Right lung (tissue), 10 donors: ENCODE measurements around the gene RFX1. TPM values are rescaled to one million over a fixed set of nuclear protein-coding genes. Genes with fewer than 3 reads are reported as not detected.
"Not testable (repeated sequence)": the region's sequence is repeated elsewhere in the genome, so short reads cannot be mapped to it uniquely, and the experiment has no call there.

Experiments
- DNase-seq, 2 donors: peaks; one replicate each; pipeline ENCODE4 v3.0.0-alpha.2; 2013
- long read RNA-seq, 8 donors: transcript quantifications; one replicate each; lab custom pipeline, GENCODE V29; 2026
- polyA plus RNA-seq, 5 donors: library from polyadenylated mRNA; unstranded; fragments of 120-200 nt; gene quantifications; one replicate each; pipeline versions ENCODE4 v1.2.1 to v1.2.3, GENCODE V29; 2013; ENCODE audit warnings: inconsistent platforms in 1 of 5, low replicate concordance in 1 of 5; ENCODE audit not compliant: insufficient read length in 5 of 5, insufficient read depth in 1 of 5

RFX1 gene
- 10 to 100 TPM in 3 of 5 donors, 1 to 10 TPM in 2; 7.4 to 15.1 (median 10.7) TPM for polyA plus RNA-seq
- long read RNA-seq, donor 1, partial matches to known transcripts: 20 of 22 reads
- long read RNA-seq, donor 1, other reads (novel, unspliced or antisense): 0 of 22 reads
- long read RNA-seq, donor 2: 0 reads
- long read RNA-seq, donor 3, partial matches to known transcripts: 5 of 5 reads
- long read RNA-seq, donor 3, other reads (novel, unspliced or antisense): 0 of 5 reads
- long read RNA-seq, donor 4: 0 reads
- long read RNA-seq, donor 5, partial matches to known transcripts: 0 of 1 reads
- long read RNA-seq, donor 5, other reads (novel, unspliced or antisense): 0 of 1 reads
- long read RNA-seq, donor 6, partial matches to known transcripts: 0 of 2 reads
- long read RNA-seq, donor 6, other reads (novel, unspliced or antisense): 0 of 2 reads
- long read RNA-seq, donor 7, full-length matches to known transcripts: 2 of 2 reads
- long read RNA-seq, donor 7, partial matches to known transcripts: 0 of 2 reads
- long read RNA-seq, donor 7, other reads (novel, unspliced or antisense): 0 of 2 reads
- long read RNA-seq, donor 8, partial matches to known transcripts: 0 of 1 reads
- long read RNA-seq, donor 8, other reads (novel, unspliced or antisense): 0 of 1 reads

DNA sequence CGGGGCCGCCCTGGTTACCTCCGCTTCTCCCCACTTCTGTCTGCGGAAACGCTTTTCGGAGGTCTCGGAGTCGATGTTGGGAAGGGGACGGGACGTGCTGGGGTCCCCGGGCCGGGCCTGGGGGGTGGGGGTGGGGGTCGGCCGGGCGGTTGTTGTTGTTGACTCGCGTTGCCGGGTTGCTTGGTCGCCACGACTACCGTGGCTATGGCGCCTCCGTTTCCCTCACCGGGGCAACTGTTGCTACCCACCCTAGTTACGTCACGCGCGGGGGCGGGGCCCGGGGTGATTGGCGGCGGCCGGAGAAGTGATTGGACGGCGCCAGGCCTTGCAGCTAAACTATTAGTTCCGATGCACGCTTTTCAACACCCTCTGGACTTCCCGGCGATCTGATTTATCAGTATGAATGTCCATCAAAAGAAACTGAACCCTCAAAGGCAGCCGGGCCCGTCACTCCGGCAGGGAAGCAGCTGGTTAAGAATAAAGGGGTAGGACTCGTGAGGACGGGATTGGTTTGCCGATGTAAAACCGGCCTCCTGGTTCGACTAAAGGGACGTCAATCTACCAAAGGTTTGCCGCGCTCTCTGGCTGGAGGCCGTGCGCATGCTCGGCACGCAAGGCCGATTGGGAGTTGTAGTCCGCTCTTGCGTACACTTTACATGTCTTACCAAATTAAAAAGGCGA, at the start of gene RFX1:
Gene RFX1, minus strand, starts transcription at position 236 of the 681 bp plus-strand sequence. CDS start 12,477 bp downstream, outside the sequence.
- peak; percentile 99 for DNase-seq

DNA sequence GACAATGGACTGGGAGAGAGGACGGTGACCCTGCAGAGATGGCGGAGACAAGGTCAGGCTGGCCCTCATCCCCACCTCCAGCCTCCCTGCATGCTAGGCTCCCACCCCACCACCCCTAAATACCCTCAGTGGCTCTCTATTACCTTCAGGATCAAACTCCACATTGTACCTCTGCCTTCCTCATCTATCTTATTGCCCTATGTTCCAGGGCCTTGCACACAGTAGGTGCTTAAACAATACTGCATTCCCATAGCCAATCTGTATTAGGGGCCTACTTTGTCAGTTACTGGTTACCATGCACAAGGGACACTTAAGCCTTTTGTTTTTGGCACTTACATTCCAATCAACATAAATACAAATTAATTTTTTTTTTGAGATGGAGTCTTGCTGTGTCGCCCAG, 49.3 kb upstream of the RFX1 start:
- no peak for DNase-seq

DNA sequence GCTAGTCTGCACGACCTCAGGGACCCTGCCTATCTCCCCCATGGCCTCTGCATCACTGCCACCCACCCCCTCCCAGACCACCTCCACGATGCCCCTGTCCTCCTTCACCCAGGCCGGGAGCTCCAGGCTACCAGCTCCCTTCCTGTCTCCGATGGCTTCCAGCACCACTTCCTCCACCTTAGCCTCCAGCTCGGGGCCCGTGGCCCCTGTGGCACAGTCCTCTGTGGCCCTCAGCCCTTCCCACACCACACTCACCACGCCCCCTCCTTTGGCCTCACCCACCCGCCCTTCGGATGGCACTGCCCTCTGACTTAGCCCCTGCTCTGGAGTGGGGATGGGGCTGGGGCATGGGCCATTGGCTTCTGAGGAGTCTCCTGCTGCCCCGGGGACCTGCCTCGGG, 48.6 kb upstream of the RFX1 start:
- no peak for DNase-seq

DNA sequence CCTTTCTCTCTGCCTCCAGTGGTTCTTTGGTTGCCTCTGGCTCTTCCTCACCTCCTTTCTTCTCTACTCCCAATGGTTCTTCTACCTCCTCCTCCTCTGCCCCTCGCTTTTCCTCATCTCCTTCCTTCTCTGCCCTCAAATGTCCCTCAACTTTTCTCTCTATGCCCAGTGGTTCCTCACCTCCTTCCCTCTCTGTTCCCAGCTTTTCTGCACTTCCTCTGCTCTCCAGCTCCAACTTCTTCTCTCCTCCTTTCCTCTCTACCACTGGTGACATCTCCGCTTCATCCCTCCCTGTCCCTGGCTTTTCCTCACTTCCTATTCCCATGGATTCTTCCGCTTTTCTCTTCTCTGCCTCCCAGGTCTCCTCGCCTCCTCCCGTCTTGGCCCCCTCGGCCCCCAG, 48.0 kb upstream of the RFX1 start:
- no peak for DNase-seq

DNA sequence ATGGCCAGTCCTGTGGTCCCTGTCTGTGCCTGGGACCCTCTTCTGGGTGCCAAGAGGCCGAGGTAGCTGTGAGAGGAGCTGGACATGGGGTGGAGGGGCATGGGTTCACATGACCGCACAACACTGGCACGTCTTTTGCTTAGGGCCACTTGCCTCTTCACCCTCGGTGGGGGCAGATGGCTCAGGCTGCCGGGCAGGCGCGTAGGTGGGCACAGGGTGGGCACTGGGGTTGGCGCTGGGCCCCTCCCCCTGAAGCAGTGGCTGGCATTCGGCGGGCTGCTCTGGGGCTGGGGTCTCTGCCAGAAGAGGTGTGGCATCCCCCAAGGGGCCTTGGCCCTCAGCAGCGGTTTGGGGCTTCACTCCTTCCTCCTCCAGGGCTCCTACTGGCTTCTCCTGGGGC, 47.4 kb upstream of the RFX1 start:
- no peak for DNase-seq

DNA sequence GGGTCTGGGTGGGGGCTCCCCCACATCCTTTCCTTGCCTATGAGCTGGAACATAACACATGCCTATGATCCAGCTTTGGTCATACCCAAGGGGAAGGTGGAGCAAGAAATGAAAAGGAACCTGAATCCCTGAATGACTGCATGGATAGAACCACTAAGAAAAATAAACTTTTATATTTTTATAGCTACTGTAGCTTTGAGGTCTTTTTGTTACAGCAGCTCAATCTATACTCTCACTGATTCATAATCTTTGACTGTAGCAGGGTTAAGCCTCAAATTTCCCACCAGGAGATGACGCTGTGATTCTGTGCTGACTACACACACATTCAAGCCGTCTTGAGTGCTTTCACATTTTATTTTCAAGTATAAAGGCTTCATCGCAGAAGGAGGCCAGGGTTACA, 46.9 kb upstream of the RFX1 start:
- no peak for DNase-seq

DNA sequence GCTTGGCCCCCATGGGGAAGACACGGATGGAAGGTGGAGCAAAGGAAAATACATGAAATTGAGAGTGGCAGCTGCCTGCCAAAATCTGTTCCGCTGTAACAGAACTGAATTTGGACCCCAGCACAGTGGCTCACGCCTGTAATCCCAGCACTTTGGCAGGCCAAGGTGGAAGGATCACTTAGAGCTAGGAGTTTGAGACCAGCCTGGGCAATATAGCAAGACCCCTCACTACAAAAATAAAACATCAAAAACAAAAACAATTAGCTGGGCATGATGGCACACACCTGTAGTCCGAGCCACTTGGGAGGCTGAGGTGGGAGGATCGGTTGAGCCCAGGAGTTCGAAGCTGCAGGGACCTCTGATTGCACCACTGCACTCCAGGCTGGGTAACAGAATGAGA, 46.4 kb upstream of the RFX1 start:
- DNase-seq: no peak

DNA sequence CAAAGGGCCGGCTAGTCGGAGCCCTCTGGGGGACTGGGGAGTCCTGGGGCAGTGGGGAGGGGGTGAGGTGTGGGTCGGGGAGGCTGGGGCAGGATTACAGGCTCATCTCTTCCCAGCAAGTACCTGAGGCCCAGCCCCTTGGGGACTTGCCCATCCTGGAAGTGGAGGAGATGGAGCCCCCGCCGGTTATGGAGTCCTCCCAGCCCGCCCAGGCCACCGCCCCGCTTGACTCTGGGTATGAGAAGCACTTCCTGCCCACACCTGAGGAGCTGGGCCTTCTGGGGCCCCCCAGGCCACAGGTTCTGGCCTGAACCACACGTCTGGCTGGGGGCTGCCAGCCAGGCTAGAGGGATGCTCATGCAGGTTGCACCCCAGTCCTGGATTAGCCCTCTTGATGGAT, 45.9 kb upstream of the RFX1 start:
- DNase-seq: no peak

DNA sequence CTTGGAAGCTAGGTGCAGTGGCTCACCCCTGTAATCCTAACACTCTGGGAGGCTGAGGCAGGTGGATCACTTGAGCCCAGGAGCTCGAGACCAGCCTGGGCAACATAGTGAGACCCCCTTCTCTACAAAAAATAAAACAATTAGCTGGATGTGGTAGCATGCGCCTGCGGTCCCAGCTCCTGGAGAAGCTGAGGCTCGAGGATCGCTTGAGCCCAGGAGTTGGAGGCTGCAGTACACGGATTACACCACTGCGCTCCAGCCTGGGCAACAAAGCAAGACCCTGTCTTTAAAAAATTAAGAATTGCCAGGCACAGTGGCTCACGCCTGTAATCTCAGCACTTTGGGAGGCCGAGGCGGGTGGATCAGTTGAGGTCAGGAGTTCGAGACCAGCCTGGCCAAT, 44.8 kb upstream of the RFX1 start:
- not testable (repeated sequence) for DNase-seq

DNA sequence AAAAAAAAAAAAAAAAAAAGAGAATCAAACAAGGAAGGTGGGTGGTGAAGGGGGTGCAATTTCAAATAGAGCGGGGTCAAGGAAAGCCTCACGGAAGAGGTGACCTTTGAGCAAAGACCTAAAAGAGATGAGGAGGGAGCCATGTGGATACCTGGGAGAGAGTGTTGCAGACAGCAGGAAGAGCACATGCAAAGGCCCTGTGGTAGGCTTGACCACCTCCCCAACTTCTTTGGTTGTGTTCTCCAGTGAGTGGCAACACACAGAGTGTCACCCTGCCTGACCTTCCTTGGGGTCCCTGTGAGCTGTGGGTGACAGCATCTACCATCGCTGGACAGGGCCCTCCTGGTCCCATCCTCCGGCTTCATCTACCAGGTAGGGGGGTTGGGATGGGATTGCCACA, 44.4 kb upstream of the RFX1 start:
- no peak for DNase-seq

DNA sequence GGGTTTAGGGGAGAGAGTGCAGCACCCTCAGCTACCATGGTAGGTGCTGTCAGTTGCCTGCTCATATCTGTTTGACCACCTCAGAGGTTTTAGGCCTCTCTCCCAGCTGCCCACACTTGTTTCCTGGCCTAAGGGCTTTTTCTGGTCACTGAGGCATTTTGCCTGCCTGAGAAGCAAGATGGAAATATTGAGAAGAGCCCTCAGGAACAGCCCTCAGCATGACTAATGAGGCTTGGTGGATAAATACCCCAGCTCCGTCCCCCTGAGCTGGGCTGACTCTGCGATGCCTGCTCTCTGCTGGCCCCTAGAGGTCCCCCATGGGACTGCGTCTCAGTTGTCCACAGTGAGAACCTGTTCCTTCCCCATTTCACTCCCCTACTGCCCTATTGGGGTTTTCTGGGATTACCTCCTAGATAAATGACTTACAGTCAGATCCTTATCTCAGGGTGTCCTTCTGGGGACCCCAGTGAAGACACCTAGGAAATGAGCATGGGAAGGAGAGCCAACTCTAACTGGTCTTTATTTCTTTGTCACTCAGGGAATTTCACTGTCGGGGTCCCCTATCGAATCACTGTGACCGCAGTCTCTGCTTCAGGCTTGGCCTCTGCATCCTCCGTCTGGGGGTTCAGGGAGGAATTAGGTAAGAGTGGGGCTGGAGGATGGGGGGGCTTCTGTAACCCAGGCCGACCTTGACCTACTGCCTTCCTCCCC, 42.5 kb upstream of the RFX1 start:
- no peak for DNase-seq

DNA sequence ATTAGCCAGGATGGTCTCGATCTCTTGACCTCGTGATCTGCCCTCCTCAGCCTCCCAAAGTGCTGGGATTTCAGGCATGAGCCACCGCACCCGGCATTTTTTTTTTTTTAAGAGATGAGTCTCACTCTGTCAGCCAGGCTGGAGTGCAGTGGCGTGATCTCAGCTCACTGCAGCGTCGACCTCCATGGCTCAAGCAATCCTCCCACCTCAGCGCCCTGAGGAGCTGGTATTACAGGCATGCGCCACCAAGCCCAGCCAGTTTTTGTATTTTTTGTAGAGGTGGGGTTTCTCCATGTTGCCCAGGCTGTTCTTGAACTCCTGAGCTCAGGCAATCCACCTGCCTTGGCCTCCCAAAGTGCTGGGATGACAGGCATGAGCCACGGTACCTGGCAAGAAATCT, 41.7 kb upstream of the RFX1 start:
- not testable (repeated sequence) for DNase-seq

DNA sequence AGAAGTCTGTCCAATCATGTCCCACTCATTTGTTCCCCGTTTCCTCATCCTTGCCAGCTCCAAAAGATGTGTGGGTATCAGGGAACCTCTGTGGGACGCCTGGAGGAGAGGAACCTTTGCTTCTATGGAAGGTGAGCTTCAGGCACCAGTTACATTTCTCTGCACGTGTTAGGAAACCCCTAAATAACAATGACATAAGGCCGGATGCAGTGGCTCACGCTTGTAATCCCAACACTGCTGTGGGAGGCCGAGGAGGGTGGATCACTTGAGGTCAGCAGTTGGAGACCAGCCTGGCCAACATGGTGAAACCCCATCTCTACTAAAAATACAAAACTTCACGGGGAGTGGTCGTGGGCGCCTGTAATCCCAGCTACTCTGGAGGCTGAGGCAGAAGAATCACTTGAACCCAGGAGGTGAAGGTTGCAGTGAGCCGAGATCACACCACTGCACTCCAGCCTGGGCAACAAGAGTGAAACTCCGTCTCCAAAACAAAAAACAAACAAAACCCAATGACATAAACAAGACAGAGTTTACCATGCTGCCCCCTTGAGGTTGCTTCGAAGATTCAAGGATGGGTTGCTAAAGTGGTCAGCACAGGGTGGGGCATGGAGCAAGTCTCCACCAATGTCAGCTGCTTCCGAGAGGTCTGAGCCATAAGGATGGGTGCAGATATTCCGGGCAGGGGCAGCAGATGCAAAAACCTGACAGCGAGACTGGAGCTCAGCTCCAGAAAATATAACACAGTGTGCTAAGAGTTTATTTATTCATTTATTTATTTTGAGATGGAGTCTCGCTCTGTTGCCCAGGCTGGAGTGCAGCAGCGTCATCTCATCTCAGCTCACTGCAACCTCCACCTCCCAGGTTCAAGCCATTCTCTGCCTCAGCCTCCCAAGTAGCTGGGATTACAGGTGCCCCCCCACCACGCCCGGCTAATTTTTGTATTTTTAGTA, 36.8 kb upstream of the RFX1 start:
- DNase-seq: peak in 1 of 2 donors; percentile 70

DNA sequence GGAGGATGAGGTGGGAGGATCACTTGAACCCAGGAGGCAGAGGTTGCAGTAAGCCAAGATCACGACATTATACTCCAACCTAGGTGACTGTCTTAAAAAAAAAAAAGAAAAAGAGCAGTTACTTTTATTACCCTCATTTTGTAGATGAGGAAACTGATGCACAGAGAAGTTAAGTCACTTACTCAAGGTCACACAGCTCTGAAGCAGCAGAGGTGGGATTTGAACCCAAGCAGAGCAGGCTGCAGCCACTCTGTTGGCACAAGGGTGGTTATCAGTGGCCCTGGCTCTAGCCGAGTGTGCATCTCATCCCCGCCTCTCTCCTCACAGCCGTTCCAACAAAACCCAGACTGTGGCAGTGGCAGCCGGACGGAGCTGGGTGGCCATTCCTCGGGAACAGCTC, 33.1 kb upstream of the RFX1 start:
- DNase-seq: no peak

DNA sequence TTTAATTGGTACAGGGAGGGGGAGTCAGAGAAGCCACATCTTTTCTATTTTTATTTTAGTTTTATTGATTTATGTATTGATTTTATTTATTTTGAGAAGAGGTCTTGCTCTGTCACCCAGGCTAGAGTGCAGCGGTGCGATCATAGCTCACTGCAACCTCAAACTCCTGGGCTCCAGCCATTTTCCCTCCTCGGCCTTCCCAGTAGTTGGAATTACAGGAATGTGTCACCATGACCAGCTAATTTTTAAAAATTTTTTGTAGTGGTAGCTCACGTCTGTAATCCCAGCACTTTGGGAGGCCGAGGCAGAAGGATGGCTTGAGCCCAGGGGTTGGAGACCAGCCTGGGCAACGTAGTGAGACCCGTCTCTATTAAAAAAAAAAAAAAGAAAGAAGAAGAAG, 29.6 kb upstream of the RFX1 start:
- DNase-seq: no peak

DNA sequence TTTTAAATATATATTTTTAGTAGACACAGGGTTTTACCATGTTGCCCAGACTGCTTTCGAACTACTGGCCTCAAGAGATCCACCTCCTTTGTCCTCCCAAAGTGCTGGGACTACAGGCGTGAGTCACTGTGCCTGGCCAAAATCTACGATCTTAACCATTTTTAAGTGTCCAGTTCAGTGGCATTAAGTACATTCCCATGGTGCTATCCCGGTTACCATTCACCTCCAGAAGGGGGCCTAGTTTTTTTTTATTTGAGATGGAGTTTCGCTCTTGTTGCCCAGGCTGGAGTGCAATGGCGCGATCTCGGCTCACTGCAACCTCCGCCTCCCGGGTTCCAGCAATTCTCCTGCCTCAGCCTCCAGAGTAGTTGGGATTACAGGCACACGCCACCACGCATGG, 29.0 kb upstream of the RFX1 start:
- not testable (repeated sequence) for DNase-seq

DNA sequence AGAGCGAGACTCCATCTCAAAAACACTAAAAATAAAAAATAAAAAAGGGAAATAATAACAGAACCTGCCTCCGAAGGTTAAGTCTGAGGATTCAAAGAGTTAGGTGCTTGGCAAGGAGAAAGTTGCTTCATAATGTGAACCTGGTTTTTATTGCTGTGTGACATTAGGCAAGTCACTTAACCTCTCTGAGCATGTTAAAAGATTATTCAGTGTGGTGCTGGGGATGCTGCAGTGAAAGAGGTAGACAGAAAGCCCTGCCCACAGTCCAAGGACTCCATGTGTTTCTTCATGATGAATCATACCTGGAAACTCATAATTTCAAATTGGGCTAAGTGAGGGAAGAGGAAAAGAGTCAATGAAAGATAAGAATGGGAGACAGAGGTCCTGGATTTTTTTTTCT, 27.8 kb upstream of the RFX1 start:
- DNase-seq: no peak

DNA sequence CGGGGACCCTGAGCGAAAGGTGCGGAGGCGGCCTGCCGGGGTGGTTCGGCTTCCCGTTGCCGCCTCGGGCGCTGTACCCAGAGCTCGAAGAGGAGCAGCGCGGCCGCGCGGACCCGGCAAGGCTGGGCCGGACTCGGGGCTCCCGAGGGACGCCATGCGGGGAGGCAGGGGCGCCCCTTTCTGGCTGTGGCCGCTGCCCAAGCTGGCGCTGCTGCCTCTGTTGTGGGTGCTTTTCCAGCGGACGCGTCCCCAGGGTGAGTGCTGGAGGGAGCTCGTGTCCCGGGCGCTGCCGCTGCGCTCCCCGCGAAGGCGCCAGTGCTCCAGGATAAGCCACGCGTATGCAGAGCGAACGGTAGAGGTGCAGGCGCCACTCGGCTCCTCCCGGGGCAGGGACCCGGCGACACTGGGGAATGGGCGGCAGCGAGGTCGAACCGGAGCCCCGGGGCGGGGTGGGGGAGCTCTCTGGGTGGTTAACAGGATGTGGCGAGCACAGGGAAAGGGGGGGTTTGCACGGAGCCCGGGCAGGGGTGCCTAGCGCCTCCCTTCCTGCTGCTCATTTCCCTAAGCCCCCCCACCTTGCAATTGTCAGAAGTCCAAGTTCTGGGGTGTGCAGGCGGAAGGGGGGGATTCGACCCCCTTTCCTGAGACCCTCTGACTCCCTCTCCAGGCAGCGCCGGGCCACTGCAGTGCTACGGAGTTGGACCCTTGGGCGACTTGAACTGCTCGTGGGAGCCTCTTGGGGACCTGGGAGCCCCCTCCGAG, 25.8 kb upstream of the RFX1 start, which contains the start of gene IL27RA:
Gene IL27RA, plus strand, starts transcription at position 44 of the 762 bp plus-strand sequence. Its CDS starts 111 bp downstream, at position 155.
- peak; percentile 46 to 52 for DNase-seq

DNA sequence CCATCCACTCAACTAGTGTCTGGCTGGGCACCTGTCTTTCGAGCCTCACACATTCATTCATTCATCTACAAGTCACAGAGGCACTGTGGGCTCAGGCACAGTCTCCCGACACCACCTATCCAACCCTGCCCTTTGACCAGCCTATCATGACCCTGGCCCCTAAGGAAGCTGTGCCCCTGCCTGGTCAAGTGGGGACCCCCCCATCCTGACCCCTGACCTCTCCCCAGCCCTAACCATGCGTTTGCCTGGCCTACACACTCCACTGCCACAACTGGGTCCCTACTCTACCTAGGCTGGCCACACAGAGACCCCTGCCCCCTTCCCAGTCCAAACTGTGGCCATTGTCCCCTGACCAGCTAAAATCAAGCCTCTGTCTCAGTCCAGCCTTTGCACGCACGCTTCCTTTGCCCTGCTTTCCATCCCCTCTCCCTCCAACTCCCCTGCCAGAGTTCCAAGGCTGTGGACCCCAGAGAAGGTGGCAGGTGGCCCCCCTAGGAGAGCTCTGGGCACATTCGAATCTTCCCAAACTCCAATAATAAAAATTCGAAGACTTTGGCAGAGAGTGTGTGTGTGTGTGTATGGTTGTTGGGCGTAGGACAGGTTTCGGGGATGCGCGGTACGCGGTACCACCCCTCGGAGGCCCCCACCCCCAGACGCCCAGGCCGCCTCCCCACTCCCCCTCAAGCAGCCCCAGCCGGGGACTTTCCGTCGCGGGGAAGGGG, 25.0 kb upstream of the RFX1 start:
- DNase-seq: no peak
